HepG2 (cell line): ENCODE measurements around the gene NXPH4. TPM values are rescaled to one million over a fixed set of nuclear protein-coding genes. Genes with fewer than 3 reads are reported as not detected.

Experiments used
- CTCF ChIP-seq: sonication (generic); formaldehyde crosslinking; IDR thresholded peaks from 2 replicates; pipeline ENCODE4 v1.5.0; 2020; ENCODE audit warnings: mild to moderate bottlenecking, missing genetic modification reagents, moderate library complexity
- FIP1L1 ChIP-seq: fragments of 200-400 bp; formaldehyde crosslinking; IDR thresholded peaks from 2 replicates; pipeline ENCODE4 v1.6.1; 2018; ENCODE audit warnings: low read depth, mild to moderate bottlenecking, low read length, moderate library complexity, borderline replicate concordance; ENCODE audit not compliant: insufficient read depth
- HNF4A ChIP-seq: sonication (generic); formaldehyde crosslinking; IDR thresholded peaks from 2 replicates; pipeline ENCODE4 v1.4.0; 2020; ENCODE audit warnings: missing genetic modification reagents
- KDM2A ChIP-seq: sonication (generic); formaldehyde crosslinking; IDR thresholded peaks from 2 replicates; pipeline ENCODE4 v1.4.0; 2020; ENCODE audit warnings: low read depth, missing genetic modification reagents, borderline replicate concordance
- KDM5B ChIP-seq: sonication (generic); formaldehyde crosslinking; IDR thresholded peaks from 2 replicates; pipeline ENCODE4 v1.4.0; 2020; ENCODE audit warnings: missing genetic modification reagents, mild to moderate bottlenecking, borderline replicate concordance
- KLF16 ChIP-seq, 2 experiments: sonication (generic) in 1 of 2; formaldehyde crosslinking in 1 of 2; IDR thresholded peaks; 2 replicates each; pipeline versions ENCODE4 v1.6.1 to v1.8.0; 2016 to 2023; ENCODE audit warnings: missing genetic modification reagents in 2 of 2, missing compliant biosample characterization in 1 of 2
- MAX ChIP-seq: IDR thresholded peaks from 2 replicates; pipeline ENCODE4 v1.6.1; 2012; ENCODE audit warnings: inconsistent platforms
- MAZ ChIP-seq, 2 experiments: sonication (generic) in 1 of 2; formaldehyde crosslinking in 1 of 2; IDR thresholded peaks; 2 replicates each; pipeline versions ENCODE4 v1.5.0 to v1.6.1; 2012 to 2020; ENCODE audit warnings: low read depth in 2 of 2, mild to moderate bottlenecking in 2 of 2, borderline replicate concordance in 1 of 2, improper control_type of control experiment in 1 of 2, low read length in 1 of 2, missing genetic modification reagents in 1 of 2, moderate library complexity in 1 of 2
- MTA3 ChIP-seq: sonication (generic); formaldehyde crosslinking; IDR thresholded peaks from 2 replicates; pipeline ENCODE4 v1.4.0; 2020; ENCODE audit warnings: missing genetic modification reagents
- NKX3-1 ChIP-seq: sonication (generic); formaldehyde crosslinking; IDR thresholded peaks from 2 replicates; pipeline ENCODE4 v1.5.0; 2020; ENCODE audit warnings: missing genetic modification reagents
- PBX3 ChIP-seq: sonication (generic); formaldehyde crosslinking; IDR thresholded peaks from 2 replicates; pipeline ENCODE4 v1.8.1; 2023; ENCODE audit warnings: missing genetic modification reagents, inconsistent platforms, borderline replicate concordance
- RARA ChIP-seq: IDR thresholded peaks from 2 replicates; pipeline ENCODE4 v1.6.1; 2016; ENCODE audit warnings: missing genetic modification reagents, missing compliant biosample characterization
- TRIM22 ChIP-seq: fragments of 450-650 bp; IDR thresholded peaks from 2 replicates; pipeline ENCODE4 v1.6.1; 2017
- ZBTB25 ChIP-seq: IDR thresholded peaks from 2 replicates; pipeline ENCODE4 v1.6.1; 2018; ENCODE audit warnings: missing genetic modification reagents
- ZFP36L2 ChIP-seq: sonication (generic); formaldehyde crosslinking; IDR thresholded peaks from 2 replicates; pipeline ENCODE4 v1.4.0; 2020; ENCODE audit warnings: missing genetic modification reagents
- ZFY ChIP-seq: sonication (generic); formaldehyde crosslinking; IDR thresholded peaks from 2 replicates; pipeline ENCODE4 v1.4.0; 2020; ENCODE audit warnings: missing genetic modification reagents
- ZNF253 ChIP-seq: sonication (generic); formaldehyde crosslinking; IDR thresholded peaks from 2 replicates; pipeline ENCODE4 v1.8.0; 2022; ENCODE audit warnings: mild to moderate bottlenecking, missing genetic modification reagents, borderline replicate concordance
- ZNF317 ChIP-seq: sonication (generic); formaldehyde crosslinking; IDR thresholded peaks from 2 replicates; pipeline ENCODE4 v1.5.0; 2020; ENCODE audit warnings: mild to moderate bottlenecking, missing genetic modification reagents
- ZNF597 ChIP-seq: sonication (generic); formaldehyde crosslinking; IDR thresholded peaks from 2 replicates; pipeline ENCODE4 v1.5.0; 2020; ENCODE audit warnings: missing genetic modification reagents
- polyA plus RNA-seq, 8 experiments: library from polyadenylated mRNA; depleted of rRNA in 3 of 8; stranded (reverse) in 7 of 8; unstranded in 1 of 8; fragments of >200 nt; fragmentation: Illumina TruSeq in 4 of 8; extraction: Trizol in 4 of 8; gene quantifications; 2 replicates each; pipeline versions ENCODE4 v1.2.1 to v1.2.3, GENCODE V29; 2011 to 2016; ENCODE audit warnings: low read depth in 4 of 8, missing spikeins in 1 of 8, mixed read lengths in 1 of 8; ENCODE audit not compliant: insufficient read depth in 1 of 8
- total RNA-seq, 5 experiments: library from RNA; depleted of rRNA; stranded (reverse); fragments of >200 nt; fragmentation: Illumina TruSeq; extraction: Trizol; gene quantifications; 2 replicates each; pipeline ENCODE4 v1.2.3, GENCODE V29; 2016; ENCODE audit warnings: low read depth in 1 of 5

NXPH4 gene
- total and polyA plus RNA-seq, 2 of the 13 experiments (the other 11 are each of a cell fraction or from before 2014, with no cell fraction given) = 0.13 TPM; not detected in 1

GRCh38 chr12:57216014-57216911, at the start of gene NXPH4 (continued):
- TF ChIP-seq MTA3 (CRISPR knock-in tag) (no peak), RARA (CRISPR knock-in tag) (no peak), ZBTB25 (CRISPR knock-in tag) (no peak), ZFY (CRISPR knock-in tag) (peak; percentile 44), ZNF253 (CRISPR knock-in tag) (no peak), ZFP36L2 (CRISPR knock-in tag) (no peak), KDM5B (no peak), ZNF597 (CRISPR knock-in tag) (no peak), PBX3 (CRISPR knock-in tag) (no peak), HNF4A (CRISPR knock-in tag) (no peak), MAX (peak; percentile 20; the same call in 1 of the 2 replicates), CTCF (CRISPR knock-in tag) (peak; percentile 33), ZNF317 (CRISPR knock-in tag) (no peak), MAZ (IDR thresholded peaks at IDR 0.05; ENCODE audit: borderline replicate concordance, low read depth, low read length) (no peak), MAZ (CRISPR knock-in tag; IDR thresholded peaks at IDR 0.05; ENCODE audit: low read depth) (peak; percentile 18; the same call in 1 of the 2 replicates), NKX3-1 (no peak), KLF16 (CRISPR knock-in tag; IDR thresholded peaks at IDR 0.05) (no peak), TRIM22 (no peak), FIP1L1 (no peak), KDM2A (CRISPR knock-in tag) (0 out of 2 replicates have a peak, but pooled peaks have one; percentile 3)
